NT2/D1 (cell line): ENCODE measurements around the gene MPDU1.

Experiments
- SUZ12 ChIP-seq: IDR thresholded peaks from 2 replicates; pipeline ENCODE4 v1.6.1; 2011; ENCODE audit not compliant: insufficient read length, insufficient read depth; ENCODE audit errors: extremely low read depth
- YY1 ChIP-seq: IDR thresholded peaks from 2 replicates; pipeline ENCODE4 v1.6.1; 2011; ENCODE audit not compliant: insufficient read length, insufficient read depth
- ZNF274 ChIP-seq: IDR thresholded peaks from 2 replicates; pipeline ENCODE4 v1.6.1; 2011; ENCODE audit warnings: mild to moderate bottlenecking, low read depth, low read length

DNA sequence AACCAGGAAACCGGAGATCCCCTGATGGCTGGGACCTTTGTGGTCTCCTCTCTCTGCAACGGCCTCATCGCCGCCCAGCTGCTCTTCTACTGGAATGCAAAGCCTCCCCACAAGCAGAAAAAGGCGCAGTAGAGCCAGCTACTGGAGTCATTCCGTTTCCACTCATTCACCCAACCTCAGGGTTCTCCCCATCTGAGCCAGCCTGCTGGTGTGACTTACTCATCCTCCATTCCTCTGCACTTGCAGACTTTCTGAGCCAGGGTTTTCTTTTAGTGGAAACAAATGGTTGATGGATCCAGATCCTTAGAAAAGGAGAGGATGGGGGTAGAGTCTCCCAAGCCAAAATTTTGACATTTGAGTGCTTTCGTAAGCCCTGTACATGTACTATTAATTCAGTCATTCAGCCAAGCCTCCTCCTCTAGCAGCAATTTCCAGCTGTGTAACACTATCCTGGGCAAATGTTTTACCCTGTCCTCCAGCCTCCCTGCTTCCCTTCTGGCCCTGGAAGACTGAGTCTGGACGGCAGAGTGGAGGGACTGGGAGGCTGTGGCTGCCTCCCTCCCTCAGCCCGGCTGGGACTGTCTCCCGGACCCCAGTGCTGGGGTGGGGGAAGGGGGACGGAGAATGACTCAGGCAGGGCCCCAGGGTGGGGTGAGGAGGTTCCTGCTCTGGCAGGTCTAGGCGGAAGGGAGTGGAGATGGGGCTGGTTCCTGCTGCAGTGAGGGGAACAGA lies 3.9 kb downstream of the MPDU1 start:
- TF ChIP-seq YY1 (no peak), ZNF274 (no peak), SUZ12 (no peak)
